Measurements from ENCODE around the gene CFAP57. TPM values are rescaled to one million over a fixed set of nuclear protein-coding genes. Genes with fewer than 3 reads are reported as not detected.

CFAP57 gene
- total and polyA plus RNA-seq, 9 of the 15 experiments (the other 6 are each of a cell fraction or from before 2014, with no cell fraction given): 0.04 to 0.22 (median 0.07) TPM; not detected in 3

DNA sequence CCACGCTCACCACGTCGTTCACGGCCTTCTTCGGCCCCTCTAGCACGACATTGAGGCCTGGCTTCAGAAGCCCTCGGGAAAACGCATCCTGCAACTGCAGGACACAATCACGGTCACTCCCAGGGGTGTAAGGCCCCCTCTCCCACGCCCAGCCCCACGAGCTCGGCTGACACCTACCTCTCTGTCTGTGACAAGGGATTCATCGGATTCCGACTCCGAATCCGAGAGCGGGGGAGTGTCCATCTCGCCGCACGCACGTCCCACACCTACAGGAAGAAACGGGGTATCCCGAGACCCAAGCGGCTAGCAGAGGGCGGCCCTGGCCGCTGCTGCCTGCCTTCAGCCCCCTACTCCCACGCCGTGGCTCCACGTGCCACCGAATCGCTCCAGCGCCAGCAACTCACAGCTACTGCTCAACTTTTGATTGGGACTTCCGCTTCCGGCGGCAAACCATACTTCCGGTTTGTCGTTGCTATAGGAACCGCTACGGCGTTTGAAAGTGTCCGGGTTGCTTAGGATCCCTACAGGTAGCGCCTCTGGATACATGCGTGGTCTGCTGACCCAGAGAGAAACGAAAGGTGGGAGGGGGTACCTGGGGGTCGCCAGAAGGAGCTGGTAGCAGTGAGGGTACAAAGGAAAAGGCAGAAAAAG, at the start of gene CFAP57, which contains the start of gene EBNA1BP2 (continued):
- TF ChIP-seq, protein P1, sequence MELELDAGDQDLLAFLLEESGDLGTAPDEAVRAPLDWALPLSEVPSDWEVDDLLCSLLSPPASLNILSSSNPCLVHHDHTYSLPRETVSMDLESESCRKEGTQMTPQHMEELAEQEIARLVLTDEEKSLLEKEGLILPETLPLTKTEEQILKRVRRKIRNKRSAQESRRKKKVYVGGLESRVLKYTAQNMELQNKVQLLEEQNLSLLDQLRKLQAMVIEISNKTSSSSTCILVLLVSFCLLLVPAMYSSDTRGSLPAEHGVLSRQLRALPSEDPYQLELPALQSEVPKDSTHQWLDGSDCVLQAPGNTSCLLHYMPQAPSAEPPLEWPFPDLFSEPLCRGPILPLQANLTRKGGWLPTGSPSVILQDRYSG (tag; conservative IDR thresholded peaks at IDR 0.05; ENCODE audit: low read depth): no peak
- TF ChIP-seq, protein P2, sequence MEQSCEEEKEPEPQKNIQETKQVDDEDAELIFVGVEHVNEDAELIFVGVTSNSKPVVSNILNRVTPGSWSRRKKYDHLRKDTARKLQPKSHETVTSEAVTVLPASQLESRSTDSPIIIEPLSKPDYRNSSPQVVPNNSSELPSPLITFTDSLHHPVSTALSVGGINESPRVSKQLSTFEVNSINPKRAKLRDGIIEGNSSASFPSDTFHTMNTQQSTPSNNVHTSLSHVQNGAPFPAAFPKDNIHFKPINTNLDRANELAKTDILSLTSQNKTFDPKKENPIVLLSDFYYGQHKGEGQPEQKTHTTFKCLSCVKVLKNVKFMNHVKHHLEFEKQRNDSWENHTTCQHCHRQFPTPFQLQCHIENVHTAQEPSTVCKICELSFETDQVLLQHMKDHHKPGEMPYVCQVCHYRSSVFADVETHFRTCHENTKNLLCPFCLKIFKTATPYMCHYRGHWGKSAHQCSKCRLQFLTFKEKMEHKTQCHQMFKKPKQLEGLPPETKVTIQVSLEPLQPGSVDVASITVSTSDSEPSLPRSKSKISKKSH (CRISPR knock-in tag; IDR thresholded peaks at IDR 0.05): no peak
- TF ChIP-seq ZNF584 (CRISPR knock-in tag; IDR thresholded peaks at IDR 0.05; ENCODE audit: low read depth): no peak
- TF ChIP-seq SP1 (CRISPR knock-in tag; IDR thresholded peaks at IDR 0.05): peak; percentile 85
- no peak for TF ChIP-seq ARHGAP35 (IDR thresholded peaks at IDR 0.05; ENCODE audit: partially characterized antibody)
- TF ChIP-seq, protein P3, sequence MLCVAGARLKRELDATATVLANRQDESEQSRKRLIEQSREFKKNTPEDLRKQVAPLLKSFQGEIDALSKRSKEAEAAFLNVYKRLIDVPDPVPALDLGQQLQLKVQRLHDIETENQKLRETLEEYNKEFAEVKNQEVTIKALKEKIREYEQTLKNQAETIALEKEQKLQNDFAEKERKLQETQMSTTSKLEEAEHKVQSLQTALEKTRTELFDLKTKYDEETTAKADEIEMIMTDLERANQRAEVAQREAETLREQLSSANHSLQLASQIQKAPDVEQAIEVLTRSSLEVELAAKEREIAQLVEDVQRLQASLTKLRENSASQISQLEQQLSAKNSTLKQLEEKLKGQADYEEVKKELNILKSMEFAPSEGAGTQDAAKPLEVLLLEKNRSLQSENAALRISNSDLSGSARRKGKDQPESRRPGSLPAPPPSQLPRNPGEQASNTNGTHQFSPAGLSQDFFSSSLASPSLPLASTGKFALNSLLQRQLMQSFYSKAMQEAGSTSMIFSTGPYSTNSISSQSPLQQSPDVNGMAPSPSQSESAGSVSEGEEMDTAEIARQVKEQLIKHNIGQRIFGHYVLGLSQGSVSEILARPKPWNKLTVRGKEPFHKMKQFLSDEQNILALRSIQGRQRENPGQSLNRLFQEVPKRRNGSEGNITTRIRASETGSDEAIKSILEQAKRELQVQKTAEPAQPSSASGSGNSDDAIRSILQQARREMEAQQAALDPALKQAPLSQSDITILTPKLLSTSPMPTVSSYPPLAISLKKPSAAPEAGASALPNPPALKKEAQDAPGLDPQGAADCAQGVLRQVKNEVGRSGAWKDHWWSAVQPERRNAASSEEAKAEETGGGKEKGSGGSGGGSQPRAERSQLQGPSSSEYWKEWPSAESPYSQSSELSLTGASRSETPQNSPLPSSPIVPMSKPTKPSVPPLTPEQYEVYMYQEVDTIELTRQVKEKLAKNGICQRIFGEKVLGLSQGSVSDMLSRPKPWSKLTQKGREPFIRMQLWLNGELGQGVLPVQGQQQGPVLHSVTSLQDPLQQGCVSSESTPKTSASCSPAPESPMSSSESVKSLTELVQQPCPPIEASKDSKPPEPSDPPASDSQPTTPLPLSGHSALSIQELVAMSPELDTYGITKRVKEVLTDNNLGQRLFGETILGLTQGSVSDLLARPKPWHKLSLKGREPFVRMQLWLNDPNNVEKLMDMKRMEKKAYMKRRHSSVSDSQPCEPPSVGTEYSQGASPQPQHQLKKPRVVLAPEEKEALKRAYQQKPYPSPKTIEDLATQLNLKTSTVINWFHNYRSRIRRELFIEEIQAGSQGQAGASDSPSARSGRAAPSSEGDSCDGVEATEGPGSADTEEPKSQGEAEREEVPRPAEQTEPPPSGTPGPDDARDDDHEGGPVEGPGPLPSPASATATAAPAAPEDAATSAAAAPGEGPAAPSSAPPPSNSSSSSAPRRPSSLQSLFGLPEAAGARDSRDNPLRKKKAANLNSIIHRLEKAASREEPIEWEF (CRISPR knock-in tag; IDR thresholded peaks at IDR 0.05): no peak
- no peak for TF ChIP-seq CREB1 (IDR thresholded peaks at IDR 0.05)
- TF ChIP-seq CREB1 (CRISPR knock-in tag; IDR thresholded peaks at IDR 0.05): 0 out of 2 replicates have a peak, but pooled peaks have one; percentile 13
- TF ChIP-seq CBX5 (IDR thresholded peaks at IDR 0.05; ENCODE audit: borderline replicate concordance, low read depth): no peak
- no peak for TF ChIP-seq REST (IDR thresholded peaks at IDR 0.05; ENCODE audit: borderline replicate concordance)
- 0 out of 2 replicates have a peak, but pooled peaks have one; percentile 17 for TF ChIP-seq REST (CRISPR knock-in tag; IDR thresholded peaks at IDR 0.05; ENCODE audit: low read depth)

Measured in K562 (cell line).